HG03103 (cell line): ENCODE results near the gene MRPL55.

Experiments
- ATAC-seq: cut with Tn5 transposase; IDR thresholded peaks from one replicate; pipeline ENCODE4 v1.9.1; 2021; ENCODE audit warnings: low read depth; ENCODE audit not compliant: unreplicated experiment

MRPL55 gene

DNA sequence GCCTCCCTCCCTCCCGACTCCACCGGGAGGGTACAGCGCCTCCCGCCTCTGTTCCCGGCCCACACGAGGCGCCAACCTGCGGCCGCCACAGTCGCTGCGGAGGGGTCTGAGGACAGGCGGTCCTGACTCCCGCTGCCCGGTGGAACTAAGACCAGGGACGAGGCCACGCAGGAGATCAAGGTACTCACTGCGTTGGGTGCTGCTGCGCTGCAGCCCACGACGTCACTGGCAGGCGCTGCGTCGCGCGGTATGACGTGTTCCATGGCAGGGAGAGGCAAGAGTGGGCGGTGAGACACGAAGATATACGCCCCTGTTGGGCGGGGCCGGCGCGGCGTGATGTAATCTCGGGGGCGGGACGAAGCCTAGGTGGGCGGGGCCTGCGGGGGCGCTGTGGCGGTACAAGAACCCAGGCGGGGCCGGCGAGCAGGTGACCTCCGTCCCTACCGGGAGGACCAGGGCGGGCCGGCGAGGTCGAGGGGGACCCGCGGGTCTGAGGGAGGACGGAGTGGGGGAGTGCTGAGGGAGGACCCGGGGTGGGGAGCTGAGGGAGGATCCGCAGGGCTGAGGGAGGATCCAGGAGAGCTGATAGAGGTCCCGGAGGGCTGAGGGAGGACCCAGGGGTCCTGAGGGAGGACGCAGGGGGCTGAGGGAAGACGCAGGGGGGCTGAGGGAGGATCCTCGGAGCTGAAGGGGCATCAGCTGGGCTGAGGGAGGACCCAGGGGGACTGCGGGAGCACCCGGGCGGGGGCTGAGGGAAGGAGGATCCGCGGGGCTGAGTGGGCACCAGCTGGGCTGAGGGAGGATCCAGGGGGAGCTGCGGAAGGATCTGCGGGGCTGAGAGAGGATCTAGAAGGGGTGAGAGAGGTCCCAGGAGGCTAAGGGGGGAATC is at the start of gene MRPL55:
MRPL55 (minus strand) TSS at position 227 of the 889 bp plus-strand sequence. CDS start 1,039 bp downstream, outside the sequence.
- peak; percentile 80 for ATAC-seq

DNA sequence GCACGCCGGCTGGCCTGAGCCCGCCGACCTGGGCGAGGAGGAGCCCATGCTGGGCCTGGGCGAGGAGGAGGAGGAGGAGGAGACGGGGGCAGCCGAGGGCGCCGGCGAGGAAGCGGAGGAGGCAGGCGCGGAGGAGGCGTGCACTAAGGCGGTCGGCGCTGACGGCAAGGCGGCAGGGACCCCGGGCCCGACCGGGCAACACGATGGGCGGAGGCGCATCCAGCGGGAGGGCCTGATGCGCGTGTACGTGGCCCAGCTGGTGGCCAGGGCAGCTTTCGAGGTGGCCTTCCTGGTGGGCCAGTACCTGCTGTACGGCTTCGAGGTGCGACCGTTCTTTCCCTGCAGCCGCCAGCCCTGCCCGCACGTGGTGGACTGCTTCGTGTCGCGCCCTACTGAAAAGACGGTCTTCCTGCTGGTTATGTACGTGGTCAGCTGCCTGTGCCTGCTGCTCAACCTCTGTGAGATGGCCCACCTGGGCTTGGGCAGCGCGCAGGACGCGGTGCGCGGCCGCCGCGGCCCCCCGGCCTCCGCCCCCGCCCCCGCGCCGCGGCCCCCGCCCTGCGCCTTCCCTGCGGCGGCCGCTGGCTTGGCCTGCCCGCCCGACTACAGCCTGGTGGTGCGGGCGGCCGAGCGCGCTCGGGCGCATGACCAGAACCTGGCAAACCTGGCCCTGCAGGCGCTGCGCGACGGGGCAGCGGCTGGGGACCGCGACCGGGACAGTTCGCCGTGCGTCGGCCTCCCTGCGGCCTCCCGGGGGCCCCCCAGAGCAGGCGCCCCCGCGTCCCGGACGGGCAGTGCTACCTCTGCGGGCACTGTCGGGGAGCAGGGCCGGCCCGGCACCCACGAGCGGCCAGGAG is 49.3 kb upstream of the MRPL55 start:
- ATAC-seq: no peak

DNA sequence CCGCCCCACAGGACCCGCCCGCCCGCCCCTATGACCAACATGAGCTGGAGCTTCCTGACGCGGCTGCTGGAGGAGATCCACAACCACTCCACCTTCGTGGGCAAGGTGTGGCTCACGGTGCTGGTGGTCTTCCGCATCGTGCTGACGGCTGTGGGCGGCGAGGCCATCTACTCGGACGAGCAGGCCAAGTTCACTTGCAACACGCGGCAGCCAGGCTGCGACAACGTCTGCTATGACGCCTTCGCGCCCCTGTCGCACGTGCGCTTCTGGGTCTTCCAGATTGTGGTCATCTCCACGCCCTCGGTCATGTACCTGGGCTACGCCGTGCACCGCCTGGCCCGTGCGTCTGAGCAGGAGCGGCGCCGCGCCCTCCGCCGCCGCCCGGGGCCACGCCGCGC is 48.6 kb upstream of the MRPL55 start:
- ATAC-seq: no peak

DNA sequence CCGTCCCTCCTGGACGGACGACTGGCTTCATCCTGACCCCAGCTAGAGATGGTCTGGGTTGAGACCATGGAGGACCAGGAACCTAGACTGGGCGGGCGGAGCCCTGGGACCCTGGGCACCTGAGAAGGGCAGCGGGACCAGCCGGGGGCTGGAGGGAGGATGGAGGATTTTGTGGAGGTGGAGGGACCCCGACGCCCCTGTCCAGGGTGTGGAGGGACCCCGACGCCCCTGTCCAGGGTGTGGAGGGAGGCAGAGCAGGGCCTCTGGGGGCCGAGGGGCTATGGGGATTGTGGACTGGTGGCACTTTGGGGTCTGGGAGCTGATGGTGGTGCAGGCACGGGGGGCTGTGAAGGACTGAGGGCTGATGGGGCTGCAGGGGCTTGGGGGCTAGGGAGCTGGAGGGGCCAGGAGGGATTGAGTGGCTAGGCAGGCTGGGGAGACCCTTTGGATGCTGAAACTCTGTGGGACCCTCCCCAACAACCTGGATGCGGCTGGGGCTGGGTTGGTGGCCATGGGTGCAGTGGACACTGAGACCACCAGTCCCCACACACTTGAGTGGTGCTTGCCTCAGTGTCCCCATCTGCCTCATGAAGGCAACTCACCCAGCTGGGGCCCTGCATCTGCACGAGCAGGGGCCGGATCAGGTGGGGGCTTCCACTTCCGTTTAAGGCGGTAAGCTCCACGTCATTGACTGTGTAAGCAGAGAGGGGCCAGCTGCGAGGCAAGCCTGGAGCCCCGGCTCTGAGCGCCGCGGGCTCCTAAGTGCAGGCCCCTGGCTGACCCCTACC is 48.0 kb upstream of the MRPL55 start:
- no peak for ATAC-seq

DNA sequence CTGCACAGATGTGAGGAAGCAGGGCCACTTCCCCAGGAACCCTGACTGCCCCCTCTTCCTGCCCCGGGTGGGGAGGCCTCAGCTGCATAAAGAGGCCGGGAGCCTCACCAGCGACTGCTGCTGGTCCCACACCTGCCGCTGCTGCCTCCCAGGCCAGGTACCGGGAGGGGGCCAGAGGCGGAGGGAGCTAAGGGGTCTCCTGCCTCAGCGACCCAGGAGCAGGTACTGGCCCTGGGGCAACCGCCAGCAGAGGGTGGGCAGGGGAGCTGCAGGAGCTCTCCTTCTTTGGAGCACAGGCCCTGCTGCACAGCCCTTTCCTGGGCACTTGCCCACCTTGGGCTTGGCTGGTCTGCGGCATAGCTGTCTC is 47.4 kb upstream of the MRPL55 start:
- no peak for ATAC-seq

DNA sequence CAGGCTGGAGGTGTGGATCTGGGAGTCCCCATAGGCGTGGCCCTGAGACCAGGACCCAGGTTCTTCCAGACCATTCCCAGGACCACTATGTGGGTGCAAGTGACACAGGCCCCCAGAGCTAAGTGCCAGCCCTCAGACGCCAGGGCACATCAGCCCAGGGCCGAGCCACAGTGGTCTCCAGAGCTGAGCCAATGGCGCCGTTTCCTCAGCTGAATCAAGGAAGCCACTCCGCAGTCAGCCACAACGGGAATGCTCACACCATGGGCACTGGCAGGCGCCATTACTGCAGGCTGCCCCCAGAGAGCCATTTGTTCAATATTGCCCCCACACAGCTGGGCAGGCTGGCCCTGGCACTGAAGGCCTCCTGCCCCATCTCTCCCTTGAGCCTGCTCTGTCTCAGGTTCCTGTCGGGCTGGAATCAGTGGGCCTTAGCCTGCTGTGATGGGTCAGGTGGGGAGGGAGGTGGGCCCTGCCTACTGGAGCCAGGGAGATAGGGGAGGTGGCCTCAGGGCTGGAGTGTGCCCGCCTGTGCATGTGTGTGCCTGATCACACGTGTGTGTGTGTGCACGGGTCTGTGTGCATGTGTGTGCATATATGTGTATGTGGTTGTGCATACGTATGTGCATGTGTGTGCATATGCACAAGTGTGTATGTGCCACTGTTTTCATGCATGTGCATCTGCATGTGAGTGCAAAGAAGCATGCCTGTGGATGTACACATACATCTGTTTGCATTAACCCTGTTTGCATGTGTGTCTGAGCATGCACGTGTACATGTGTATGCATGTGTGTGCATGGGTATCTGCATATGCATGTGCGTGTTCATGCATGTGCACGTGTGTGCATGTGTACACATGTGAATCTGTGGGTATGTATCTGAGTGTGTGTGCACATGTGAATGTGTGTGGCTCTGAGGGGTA is 46.8 kb upstream of the MRPL55 start:
- ATAC-seq: no peak

DNA sequence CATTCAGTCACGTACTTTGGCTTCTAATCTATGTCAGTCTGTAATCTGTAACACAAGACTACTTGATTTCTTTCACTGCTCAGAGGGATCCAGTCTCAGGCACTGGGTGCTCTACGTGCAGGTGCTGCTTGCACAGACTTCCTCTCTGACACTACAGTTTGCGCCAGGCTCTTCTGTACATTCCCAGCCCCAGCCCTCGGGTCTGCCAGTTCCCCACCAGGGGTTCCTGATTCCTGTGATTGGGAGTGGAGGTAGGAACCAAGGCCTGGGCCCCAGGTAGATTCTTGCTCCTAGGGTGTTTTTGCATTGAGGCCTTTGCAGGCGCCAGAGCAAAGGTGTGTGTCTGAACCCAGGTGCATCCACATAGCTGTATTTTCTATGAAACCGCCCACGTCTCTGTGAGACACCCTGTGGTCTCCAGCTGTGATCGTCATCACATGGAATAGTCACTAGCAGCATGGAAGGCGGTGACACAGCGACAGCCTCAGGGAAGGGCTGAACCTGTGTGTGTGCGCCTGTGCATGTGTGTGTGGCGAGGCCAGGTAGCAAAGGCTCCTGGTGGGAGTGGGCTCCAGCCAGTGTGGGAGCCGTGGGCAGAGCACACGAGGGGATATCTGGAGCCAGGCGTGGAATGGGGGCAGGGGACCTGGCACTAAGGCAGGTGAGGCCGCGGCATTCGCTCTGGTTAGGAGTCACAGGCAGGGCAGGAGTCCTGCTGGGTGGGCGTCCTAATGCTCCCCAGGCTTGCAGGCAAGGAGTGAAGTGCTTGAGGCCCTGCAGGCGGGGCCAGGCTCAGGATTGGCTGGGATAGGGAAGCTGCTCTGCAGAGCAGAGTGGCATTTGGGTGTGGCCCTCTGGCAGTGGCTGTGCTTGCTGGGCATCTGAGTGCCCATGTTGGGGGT is 45.8 kb upstream of the MRPL55 start:
- ATAC-seq: no peak

DNA sequence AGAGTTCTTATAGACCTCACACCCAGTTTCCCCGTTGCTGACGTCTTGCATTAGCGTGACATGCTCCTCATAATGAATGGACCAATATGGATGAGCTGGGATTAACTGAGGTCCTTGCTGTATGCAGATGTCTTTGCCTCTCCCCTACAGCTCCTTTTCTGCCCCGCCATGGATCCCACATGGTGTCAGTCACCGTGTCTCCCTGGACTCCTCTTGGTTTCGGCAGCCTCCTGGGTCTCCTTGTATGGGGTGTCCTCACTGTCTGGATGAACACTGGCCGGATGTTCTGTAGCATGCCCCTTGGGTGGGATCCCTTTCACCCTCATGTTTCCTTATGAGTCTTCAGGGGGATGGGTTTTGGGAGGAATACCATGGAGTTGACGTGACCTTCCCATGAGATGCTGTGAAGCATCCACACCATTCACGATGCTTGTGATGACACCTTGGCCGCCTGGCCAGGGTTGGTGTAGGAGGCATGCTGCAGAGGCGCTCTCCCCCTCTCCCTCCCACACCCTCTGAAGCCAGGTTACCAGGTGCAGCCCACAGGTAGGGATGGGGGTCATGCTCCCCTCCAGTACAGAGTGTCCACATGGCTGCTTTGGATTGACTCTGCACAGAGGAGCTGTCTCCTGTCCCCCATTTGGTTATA is 45.0 kb upstream of the MRPL55 start:
- no peak for ATAC-seq

DNA sequence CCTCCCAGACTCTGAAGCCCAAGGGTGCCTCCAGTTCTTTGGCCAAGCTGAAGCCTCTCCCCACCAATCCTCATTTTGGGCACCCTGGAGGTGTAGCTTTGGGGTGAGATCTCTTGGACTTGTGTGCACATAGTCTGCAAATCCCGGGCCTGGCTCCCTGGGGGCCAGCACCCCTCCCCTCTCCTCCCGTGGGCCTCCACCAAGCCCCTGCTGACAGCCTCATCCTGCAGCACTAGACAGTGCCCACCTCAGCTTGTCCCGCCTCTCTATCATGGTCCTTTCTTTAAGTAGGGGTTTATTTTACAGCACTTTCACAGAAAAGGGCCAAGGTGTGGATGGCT is 43.8 kb upstream of the MRPL55 start:
- ATAC-seq: no peak

DNA sequence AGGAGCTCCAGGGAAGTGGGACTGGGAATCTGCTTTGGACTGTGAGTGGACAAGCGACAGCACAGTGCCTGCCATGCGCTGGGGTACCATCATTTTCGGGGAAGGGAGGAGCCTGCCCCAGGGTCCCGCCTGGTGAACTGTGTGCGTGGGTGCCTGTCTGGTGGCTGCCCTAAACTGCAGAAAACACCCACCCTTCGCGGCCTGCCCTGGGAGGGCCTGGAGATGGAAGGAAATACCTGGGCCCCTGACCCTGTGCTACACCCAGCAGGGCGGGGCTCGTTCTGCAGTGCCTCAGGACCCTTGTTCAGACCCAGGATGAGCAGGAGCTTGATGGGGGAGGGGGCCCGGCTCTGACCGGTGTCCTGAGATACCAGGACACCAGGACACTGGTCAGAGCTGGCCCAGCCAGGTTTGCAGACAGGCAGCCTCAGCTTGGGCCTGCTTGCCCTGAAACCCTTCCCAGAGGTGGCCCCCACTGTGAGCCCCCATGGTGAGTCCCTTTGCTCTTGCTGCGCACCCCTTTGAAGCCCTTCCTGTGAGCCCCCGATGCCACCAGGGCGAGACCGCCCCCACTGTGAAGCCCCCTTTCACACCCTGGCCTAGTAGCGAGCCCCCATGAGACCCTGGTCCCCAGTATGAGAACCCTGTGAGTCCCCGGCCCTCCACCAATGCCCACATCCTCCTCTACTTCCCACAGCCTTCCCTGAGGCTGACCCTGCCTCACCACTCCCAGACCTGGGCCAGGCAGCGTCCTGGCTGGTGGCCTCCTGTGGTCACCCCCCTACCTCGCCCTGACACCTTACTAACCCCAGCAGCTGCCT is 43.2 kb upstream of the MRPL55 start:
- ATAC-seq: no peak

DNA sequence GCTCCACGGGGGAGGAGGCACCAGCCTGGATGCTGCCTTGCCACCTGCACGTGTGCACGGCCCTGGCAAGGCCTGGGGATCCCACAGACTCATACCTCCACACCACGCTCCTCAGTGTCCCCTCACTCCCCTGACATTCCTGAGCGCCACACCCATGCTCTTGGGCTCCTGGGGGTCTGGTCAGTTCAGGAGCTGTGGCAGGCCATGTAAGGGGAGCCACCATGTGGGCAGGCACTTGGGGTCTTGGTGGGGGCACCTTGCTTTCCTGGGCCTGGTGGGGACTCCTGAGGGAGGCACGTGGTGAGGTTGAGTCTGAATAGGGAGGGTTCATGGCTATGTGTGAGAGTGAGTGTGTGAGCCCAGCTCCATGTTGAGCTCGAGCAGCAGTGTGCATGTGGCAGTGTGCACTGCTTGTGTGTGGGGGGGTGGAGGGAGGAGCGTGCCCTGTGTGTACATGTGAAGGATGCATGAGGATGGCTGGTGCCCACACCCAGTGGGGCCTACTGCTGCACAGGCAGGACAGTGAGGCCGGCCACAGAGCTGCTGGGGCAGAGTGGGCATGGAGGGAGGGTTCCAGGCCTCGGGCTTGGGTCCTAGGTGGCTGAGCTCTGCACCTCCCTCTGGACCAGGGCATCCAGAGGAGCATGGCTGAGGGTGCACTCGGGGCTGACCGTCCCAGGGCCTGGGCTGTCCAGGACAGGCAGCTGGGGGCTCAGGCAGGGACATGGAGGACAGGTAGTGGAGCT is 42.3 kb upstream of the MRPL55 start:
- no peak for ATAC-seq

DNA sequence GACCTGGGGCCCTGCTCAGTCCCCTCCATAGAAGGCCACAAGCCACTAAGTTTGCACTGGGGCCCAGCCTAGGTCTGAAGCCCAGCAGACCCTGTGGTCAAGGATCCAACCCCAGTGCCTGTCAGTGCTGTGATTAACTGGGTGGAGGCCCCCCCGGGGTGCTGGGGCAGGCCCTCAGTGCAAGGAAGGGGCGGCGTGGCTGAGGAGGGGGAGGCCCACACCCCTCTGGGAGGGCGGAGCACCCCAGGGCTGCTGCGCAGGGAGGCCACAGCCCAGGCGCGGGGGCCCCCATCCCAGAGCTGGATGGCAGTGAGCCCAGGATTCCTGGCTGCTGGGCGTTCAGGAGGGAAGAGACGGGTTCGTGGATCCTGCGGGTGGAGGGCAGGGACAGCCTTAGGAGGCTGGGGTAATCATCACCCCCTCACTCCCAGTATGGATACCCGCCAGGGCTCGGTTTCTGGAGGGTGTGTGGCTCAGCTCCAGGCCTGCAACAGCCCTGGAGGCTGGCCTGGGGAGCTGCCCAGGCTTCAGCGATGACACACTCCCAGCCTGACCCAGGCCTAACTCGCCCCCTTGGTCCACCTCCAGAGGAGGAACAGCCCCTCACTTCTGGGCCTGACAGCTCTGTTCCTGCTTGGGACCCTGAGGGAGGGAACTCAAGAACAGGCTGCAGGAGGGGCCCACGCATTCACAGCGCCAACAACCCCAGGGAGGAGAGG is 41.5 kb upstream of the MRPL55 start:
- ATAC-seq: no peak

DNA sequence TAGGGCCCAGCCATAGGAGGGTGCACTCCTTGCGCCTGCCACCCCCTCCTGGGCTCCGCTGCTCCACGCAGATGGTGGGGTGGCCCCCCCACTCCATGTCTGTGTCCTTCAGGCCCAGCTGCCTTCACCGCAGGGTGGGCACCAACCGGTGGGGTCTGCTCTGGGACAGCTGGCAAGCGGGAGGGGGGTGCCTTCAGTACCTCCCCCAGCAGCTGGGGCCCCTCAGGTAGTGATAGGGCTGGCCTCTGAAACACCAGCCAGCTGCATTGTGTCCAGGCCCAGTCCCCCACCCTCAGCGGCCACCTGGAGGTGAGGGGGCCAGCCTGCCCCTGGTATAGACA is 41.0 kb upstream of the MRPL55 start:
- no peak for ATAC-seq

DNA sequence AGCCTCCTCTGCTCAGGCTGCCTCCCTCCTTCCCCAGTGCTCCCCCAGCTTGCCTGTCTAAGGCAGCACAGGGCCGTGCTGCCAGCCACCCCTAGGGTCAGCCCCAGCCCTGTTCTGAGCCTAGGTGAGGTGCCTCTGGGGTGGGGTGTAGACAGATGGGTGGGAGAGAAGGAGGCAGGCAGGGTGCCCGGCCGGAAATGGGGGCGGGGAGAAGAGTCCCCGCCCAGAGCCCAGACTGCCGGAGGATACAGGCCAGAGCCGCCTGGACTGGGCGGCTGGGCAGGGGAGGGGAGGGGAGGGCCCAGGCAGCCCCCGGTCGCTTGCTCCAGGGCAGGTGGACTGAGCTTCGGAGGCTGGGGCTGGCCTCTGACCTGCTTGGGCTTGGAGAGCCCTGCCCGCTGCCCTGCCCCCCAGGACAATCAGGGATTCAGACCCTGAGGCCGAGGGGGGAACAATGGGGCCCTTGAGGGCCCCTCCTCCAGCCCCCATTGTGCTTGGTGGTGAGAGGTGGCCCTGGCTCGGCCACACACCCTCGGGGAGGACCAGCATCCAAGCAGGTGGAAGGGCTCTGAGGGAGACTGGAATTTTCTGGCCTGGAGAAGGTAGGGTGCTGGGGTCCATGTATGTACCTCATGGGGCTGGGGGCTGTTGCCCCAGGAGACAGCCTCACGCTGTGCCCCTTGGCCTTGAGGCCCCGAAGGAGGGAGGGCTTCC is 40.5 kb upstream of the MRPL55 start, which contains the start of gene GJC2:
GJC2 (plus strand) TSS at position 525 of the 714 bp plus-strand sequence. CDS start 7,829 bp downstream, outside the sequence.
- ATAC-seq: no peak

DNA sequence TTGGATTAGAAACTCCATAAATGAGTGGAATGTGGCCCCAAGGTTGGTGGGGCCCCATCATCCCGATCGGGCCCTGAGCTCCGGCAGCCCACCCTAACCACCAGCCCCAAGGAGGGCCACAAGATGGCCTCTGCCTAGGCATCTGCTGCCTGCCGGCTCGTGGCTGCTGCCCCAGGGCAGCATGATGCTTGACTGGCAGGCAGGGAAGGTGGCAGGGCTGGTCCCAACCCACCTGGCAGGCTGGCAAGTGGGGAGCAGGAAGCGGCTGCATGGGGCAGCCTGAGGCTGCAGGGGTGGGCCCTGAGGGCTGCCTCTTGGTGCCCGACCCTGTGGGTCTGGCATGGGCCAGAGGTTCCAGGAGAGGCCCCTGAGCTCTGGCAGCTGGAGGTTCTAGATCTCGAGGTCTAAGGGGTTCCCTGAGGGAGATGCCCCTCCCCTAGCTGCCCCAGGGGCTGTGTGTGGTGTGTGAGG is 39.9 kb upstream of the MRPL55 start:
- ATAC-seq: no peak
